HL-60 (cell line): ENCODE results near the gene ARHGAP24.

ENCODE experiments used
- DNase-seq, 2 experiments: peaks; one replicate each; pipeline ENCODE4 v3.0.0-alpha.2; 2010 to 2020; ENCODE audit warnings: low read depth in 1 of 2, low spot score in 1 of 2
- H3K27ac ChIP-seq: fragments of 250-450 bp; sonication (Bioruptor Pico); replicated peaks from 2 replicates; pipeline ENCODE4 v1.5.1; 2020; ENCODE audit warnings: mild to moderate bottlenecking, moderate library complexity
- H3K27me3 ChIP-seq: fragments of 250-450 bp; sonication (Bioruptor Pico); 2 replicates; pipeline ENCODE4 v1.5.1; 2021; ENCODE audit warnings: mild to moderate bottlenecking, moderate library complexity; ENCODE audit not compliant: insufficient read depth, poor library complexity, severe bottlenecking
- H3K4me3 ChIP-seq: replicated peaks from 2 replicates; pipeline ENCODE4 v1.5.1; 2011; ENCODE audit warnings: mild to moderate bottlenecking, control low read depth, low read length; ENCODE audit not compliant: insufficient read depth
- CTCF ChIP-seq: IDR thresholded peaks from one replicate; pipeline ENCODE4 v1.5.1; 2011; ENCODE audit warnings: low read length, control low read depth, inconsistent platforms; ENCODE audit not compliant: insufficient read depth
- POLR2AphosphoS5 ChIP-seq: IDR thresholded peaks from 2 replicates; pipeline ENCODE4 v1.6.1; 2012; ENCODE audit warnings: low read depth
- REST ChIP-seq: IDR thresholded peaks from 2 replicates; pipeline ENCODE4 v1.6.1; 2012; ENCODE audit warnings: low read depth; ENCODE audit not compliant: insufficient replicate concordance
- SPI1 ChIP-seq: IDR thresholded peaks from 2 replicates; pipeline ENCODE4 v1.6.1; 2012; ENCODE audit warnings: low read depth, mild to moderate bottlenecking, borderline replicate concordance

ARHGAP24 gene

GRCh38 chr4:85720735-85721134 is 245.8 kb downstream of the ARHGAP24 start:
- TF ChIP-seq POLR2AphosphoS5 (no peak), SPI1 (no peak), REST (no peak), CTCF (no peak)
- Histone ChIP-seq H3K27me3 (no peaks in the 10 kb centered on the region), H3K27ac (no peak overlapping the region), H3K4me3 (no peak overlapping the region)
- no peak for DNase-seq

- no peak for DNase-seq
- no peak overlapping the region for H3K4me3 ChIP-seq
- H3K27me3 ChIP-seq = no peaks in the 10 kb centered on the region
- TF ChIP-seq POLR2AphosphoS5 = no peak
- TF ChIP-seq REST = no peak
- no peak for TF ChIP-seq CTCF
- H3K27ac ChIP-seq = no peak overlapping the region
Observed at GRCh38 chr4:85722401-85722800, 247.5 kb downstream of the ARHGAP24 start.

GRCh38 chr4:85722807-85723206 is 247.9 kb downstream of the ARHGAP24 start:
- no peak for DNase-seq
- no peak overlapping the region for H3K4me3 ChIP-seq
- H3K27ac ChIP-seq = no peak overlapping the region
- TF ChIP-seq REST = no peak
- no peaks in the 10 kb centered on the region for H3K27me3 ChIP-seq
